Activated T-cell treated with anti-CD3 and anti-CD28 coated beads, Interleukin-2, amount 50 U/mL, for 1 hour (primary cell): Measurements from ENCODE around the gene NPEPL1.
"Not testable (repeated sequence)": the region's sequence is repeated elsewhere in the genome, so short reads cannot be mapped to it uniquely, and the experiment has no call there.

Source experiments
- DNase-seq: peaks from one replicate; pipeline ENCODE4 v3.0.0-alpha.2; 2020

The NPEPL1 gene

GRCh38 chr20:58745391-58745790, 52.8 kb downstream of the NPEPL1 start:
- no peak for DNase-seq

GRCh38 chr20:58746620-58747019, 54.0 kb downstream of the NPEPL1 start:
- no peak for DNase-seq

GRCh38 chr20:58747211-58747610, 54.6 kb downstream of the NPEPL1 start:
- no peak for DNase-seq

GRCh38 chr20:58748618-58749017, 56.0 kb downstream of the NPEPL1 start:
- DNase-seq: no peak

- no peak for DNase-seq
Measured at GRCh38 chr20:58749098-58749769, 56.6 kb downstream of the NPEPL1 start.

- no peak for DNase-seq
Measured at GRCh38 chr20:58749979-58750378, 57.4 kb downstream of the NPEPL1 start.

GRCh38 chr20:58750706-58751105, 58.1 kb downstream of the NPEPL1 start:
- DNase-seq: not testable (repeated sequence)

- no peak for DNase-seq
Measured at GRCh38 chr20:58751979-58752378, 59.4 kb downstream of the NPEPL1 start.

- DNase-seq: no peak
Measured at GRCh38 chr20:58752565-58752964, 60.0 kb downstream of the NPEPL1 start.

- no peak for DNase-seq
Measured at GRCh38 chr20:58753267-58753921, 60.8 kb downstream of the NPEPL1 start.

GRCh38 chr20:58753922-58754551, 61.4 kb downstream of the NPEPL1 start:
- DNase-seq: no peak

GRCh38 chr20:58754584-58754983, 62.0 kb downstream of the NPEPL1 start:
- no peak for DNase-seq

- DNase-seq: no peak
Measured at GRCh38 chr20:58755062-58755697, 62.6 kb downstream of the NPEPL1 start.

GRCh38 chr20:58755766-58756449, 63.3 kb downstream of the NPEPL1 start:
- DNase-seq: no peak

- no peak for DNase-seq
Measured at GRCh38 chr20:58756450-58756775, 63.8 kb downstream of the NPEPL1 start.

- DNase-seq: not testable (repeated sequence)
Measured at GRCh38 chr20:58757647-58758046, 65.0 kb downstream of the NPEPL1 start.

GRCh38 chr20:58759947-58760346, 67.3 kb downstream of the NPEPL1 start:
- no peak for DNase-seq

- no peak for DNase-seq
Measured at GRCh38 chr20:58760856-58761255, 68.3 kb downstream of the NPEPL1 start.

GRCh38 chr20:58762120-58762519, 69.5 kb downstream of the NPEPL1 start:
- no peak for DNase-seq

GRCh38 chr20:58763076-58763475, 70.5 kb downstream of the NPEPL1 start:
- DNase-seq: no peak
